Small intestine (tissue), 7 donors: ENCODE results near the gene LYSET. TPM values are rescaled to one million over a fixed set of nuclear protein-coding genes. Genes with fewer than 3 reads are reported as not detected.
"Not testable (repeated sequence)": the region's sequence is repeated elsewhere in the genome, so short reads cannot be mapped to it uniquely, and the experiment has no call there.

Experiments used
- DNase-seq, 2 donors: peaks; one replicate each; pipeline versions ENCODE4 v3.0.0 to v3.0.0-alpha.2; 2013
- FAIRE-seq: peaks from 2 replicates; lab custom pipeline; 2012; peaks lifted over from hg19 to GRCh38; lab: Jason Lieb, UNC
- H3K27ac ChIP-seq, 3 donors: one replicate each; pipeline ENCODE4 v1.5.1; 2013; ENCODE audit warnings: low read length in 2 of 3, mild to moderate bottlenecking in 2 of 3, control low read depth in 1 of 3, inconsistent platforms in 1 of 3, low read depth in 1 of 3, moderate library complexity in 1 of 3
- H3K27me3 ChIP-seq, 3 donors: one replicate each; pipeline ENCODE4 v1.6.1; 2013; ENCODE audit warnings: low read length in 3 of 3, inconsistent platforms in 1 of 3; ENCODE audit not compliant: control insufficient read depth in 3 of 3, insufficient read depth in 3 of 3
- H3K36me3 ChIP-seq, 3 donors: one replicate each; pipeline ENCODE4 v1.6.1; 2013; ENCODE audit warnings: low read length in 3 of 3, inconsistent platforms in 1 of 3, low read depth in 1 of 3, mild to moderate bottlenecking in 1 of 3, moderate library complexity in 1 of 3; ENCODE audit not compliant: control insufficient read depth in 3 of 3, insufficient read depth in 2 of 3
- H3K4me1 ChIP-seq, 3 donors: one replicate each; pipeline ENCODE4 v1.6.1; 2013; ENCODE audit warnings: low read length in 2 of 3, inconsistent platforms in 1 of 3, low read depth in 1 of 3, mild to moderate bottlenecking in 1 of 3, moderate library complexity in 1 of 3; ENCODE audit not compliant: control insufficient read depth in 3 of 3, insufficient read depth in 2 of 3
- H3K4me3 ChIP-seq, 3 donors: one replicate each; pipeline ENCODE4 v1.5.1; 2013; ENCODE audit warnings: low read length in 3 of 3, control low read depth in 1 of 3, inconsistent platforms in 1 of 3, low read depth in 1 of 3, mild to moderate bottlenecking in 1 of 3, moderate library complexity in 1 of 3
- H3K9me3 ChIP-seq, 2 donors: one replicate each; pipeline ENCODE4 v1.6.1; 2013; ENCODE audit warnings: low read depth in 1 of 2, low read length in 1 of 2; ENCODE audit not compliant: control insufficient read depth in 2 of 2, insufficient read depth in 1 of 2
- WGBS, 3 donors: extraction: QIAGEN DNeasy Blood & Tissue Kit; methylation state at CpG; one replicate each; pipeline ENCODE4 v1.1.7; 2013; 5-methylcytosine and 5-hydroxymethylcytosine counted together
- polyA plus RNA-seq, 4 donors: library from polyadenylated mRNA; stranded (reverse) in 3 of 4; unstranded in 1 of 4; fragments of 200-250 nt in 3 of 4; fragments of 120-200 nt in 1 of 4; gene quantifications; one replicate each; pipeline versions ENCODE4 v1.2.1 to v1.2.3, GENCODE V29; 2013
- donor health status: healthy with polysubstance abuse.
- donor health status: control.
- donor health status: control.
- donor health status: Bipolar disorder and iron deficiency.
- donor health status: healthy.

The LYSET gene
- polyA plus RNA-seq, 4 donors = 26.2 to 50.4 (median 27.8) TPM

DNA sequence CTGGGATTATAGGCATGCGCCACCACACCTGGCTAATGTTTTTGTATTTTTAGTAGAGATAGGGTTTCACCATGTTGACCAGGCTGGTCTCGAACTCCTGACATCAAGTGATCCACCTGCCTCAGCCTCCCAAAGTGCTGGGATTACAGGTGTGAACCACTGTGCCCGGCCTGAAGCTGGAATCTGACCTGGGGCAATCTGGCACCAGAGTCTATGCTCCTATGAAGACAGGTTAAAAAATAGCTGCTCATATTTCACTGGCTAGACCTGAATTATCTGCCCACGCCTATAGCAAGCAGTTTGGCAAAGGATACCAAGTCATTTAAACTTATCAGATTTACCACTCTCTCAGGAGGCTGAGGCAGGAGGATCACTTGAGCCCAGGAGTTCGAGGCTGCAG is 10.4 kb upstream of the LYSET start:
- H3K4me3 ChIP-seq, H3K27ac ChIP-seq, H3K36me3 ChIP-seq, H3K9me3 ChIP-seq, H3K4me1 ChIP-seq, FAIRE-seq, DNase-seq, H3K27me3 ChIP-seq: not testable (repeated sequence)
- 69 to 76% (median 70%) methylated on average over 5 of the region's 5 CpGs for WGBS, 3 donors

DNA sequence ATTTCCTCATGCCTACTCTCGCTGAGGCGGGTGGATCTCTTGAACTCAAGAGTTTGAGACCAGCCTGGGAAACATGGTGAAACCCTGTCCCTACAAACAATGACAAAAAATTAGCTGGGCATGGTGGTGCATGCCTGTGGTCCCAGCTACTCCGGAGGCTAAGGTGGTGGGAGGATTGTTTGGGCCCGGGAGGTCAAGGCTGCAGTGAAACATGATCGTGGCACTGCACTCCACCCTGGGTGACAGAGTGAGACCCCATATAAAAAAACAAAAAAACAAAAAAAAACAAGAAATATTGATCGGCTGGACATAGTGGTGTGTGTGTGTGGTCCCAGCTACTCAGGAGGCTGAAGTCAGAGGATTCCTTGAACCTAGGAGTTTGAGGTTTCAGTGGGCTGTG is 9.6 kb upstream of the LYSET start:
- FAIRE-seq (no peak), DNase-seq (no peak)
- Histone ChIP-seq H3K27me3 (no peaks in the 10 kb centered on the region), H3K9me3 (no peaks in the 10 kb centered on the region), H3K4me3 (no peak overlapping the region), H3K27ac (no peak overlapping the region), H3K36me3 (no peaks in the 10 kb centered on the region), H3K4me1 (no peaks in the 10 kb centered on the region)
- WGBS, 3 donors = 86 to 90% (median 87%) methylated on average over 6 of the region's 6 CpGs

DNA sequence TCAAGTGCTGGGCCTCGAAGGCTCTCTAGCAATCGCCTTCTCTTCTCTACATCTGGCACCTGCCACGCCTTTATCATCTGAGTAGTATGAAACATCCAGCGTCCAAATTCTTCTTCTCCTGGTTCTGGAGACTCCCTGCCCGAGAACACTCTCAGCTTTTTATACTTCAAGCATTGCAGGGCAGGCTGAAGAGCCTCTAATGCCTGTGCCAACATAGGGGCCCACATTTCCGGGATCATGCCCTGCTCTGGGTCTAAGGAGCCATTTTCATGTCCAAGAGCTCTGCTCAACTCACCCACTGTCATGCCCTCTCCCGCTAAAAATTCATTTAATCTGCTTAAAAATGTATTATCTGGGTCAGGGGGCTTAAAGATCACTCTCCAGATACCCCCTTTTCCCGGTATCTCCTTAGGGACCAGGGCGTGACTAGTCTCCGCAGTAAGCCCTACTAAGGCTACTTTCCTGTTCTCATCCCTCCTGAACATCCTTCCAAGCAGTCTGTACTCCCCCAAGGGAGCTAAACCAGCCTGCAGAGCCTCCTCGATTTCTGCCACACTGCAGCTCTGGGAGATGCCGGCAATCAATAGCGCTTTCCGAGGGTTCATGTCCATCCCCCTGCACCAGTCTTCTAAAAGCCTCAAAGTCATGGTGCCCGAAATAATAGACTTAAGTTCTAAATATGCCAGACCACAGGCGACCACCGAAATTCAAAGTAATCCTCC is 1.4 kb upstream of the LYSET start:
- WGBS, 3 donors = 16 to 35% (median 26%) methylated on average over 17 of the region's 17 CpGs
- H3K27me3 ChIP-seq = no peaks in the 10 kb centered on the region
- DNase-seq (peak; percentile 16 to 32), FAIRE-seq (no peak)
- H3K27ac ChIP-seq = peak overlapping the region in 2 of 3 donors; percentile 98 to 100
- peaks cover 0 to 11% (median 9%) of the 10 kb centered on the region in 3 donors for H3K4me1 ChIP-seq
- H3K4me3 ChIP-seq = peak overlapping the region; percentile 84 to 99 (median 95)
- H3K9me3 ChIP-seq = no peaks in the 10 kb centered on the region
- H3K36me3 ChIP-seq = peaks cover 0 to 19% (median 2%) of the 10 kb centered on the region in 3 donors

GRCh38 chr14:93185349-93185720 is 218 bp downstream of the LYSET start:
- H3K4me3 ChIP-seq = peak overlapping the region; percentile 80 to 94 (median 84)
- H3K36me3 ChIP-seq = peaks cover 0 to 19% (median 2%) of the 10 kb centered on the region in 3 donors
- no peak for DNase-seq
- H3K27ac ChIP-seq = peak overlapping the region; percentile 86 to 100 (median 98)
- H3K9me3 ChIP-seq = no peaks in the 10 kb centered on the region
- 0 to 1% (median 0%) methylated on average over 10 of the region's 10 CpGs for WGBS, 3 donors
- FAIRE-seq = no peak
- H3K4me1 ChIP-seq = peaks cover 0 to 11% (median 9%) of the 10 kb centered on the region in 3 donors
- no peaks in the 10 kb centered on the region for H3K27me3 ChIP-seq

DNA sequence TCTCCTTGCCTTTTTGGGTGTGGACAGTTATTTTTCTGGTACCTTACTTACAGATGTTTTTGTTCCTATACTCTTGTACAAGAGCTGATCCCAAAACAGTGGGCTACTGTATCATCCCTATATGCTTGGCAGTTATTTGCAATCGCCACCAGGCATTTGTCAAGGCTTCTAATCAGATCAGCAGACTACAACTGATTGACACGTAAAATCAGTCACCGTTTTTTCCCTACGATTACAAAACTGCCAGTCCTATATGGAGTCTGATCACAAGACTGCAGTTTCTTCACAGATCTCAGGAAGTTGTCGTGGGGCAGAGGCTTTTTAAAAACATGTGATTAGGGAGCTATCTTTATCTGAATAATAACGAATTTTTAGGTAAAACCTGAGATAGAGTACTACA is 1.3 kb downstream of the LYSET start:
- Histone ChIP-seq H3K4me1 (peaks cover 0 to 11% (median 9%) of the 10 kb centered on the region in 3 donors), H3K27me3 (no peaks in the 10 kb centered on the region), H3K9me3 (no peaks in the 10 kb centered on the region), H3K4me3 (no peak overlapping the region), H3K36me3 (peaks cover 0 to 18% (median 0%) of the 10 kb centered on the region in 3 donors), H3K27ac (no peak overlapping the region)
- FAIRE-seq (no peak), DNase-seq (no peak)
- WGBS, 3 donors = 78 to 82% (median 78%) methylated on average over 6 of the region's 6 CpGs

DNA sequence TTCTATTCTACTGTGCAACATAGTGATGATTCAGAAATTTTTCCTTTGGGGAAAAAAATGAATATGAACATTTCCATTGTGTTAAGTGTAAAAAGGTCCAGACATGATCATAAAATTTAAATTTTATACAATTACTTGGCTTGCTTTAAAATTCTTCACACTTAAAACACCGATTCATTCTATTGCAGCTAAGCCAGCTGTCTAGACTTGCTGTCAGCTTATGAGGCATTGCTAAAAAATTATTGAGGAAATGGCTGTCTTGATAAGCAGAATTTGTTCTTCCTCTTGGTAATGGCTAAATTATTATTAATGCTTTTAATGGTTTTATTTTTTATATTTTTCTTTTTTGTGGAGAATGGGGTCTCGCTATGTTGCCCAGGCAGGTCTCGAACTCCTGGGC is 1.8 kb downstream of the LYSET start:
- FAIRE-seq = no peak
- Histone ChIP-seq H3K27ac (no peak overlapping the region), H3K36me3 (peaks cover 0 to 17% (median 0%) of the 10 kb centered on the region in 3 donors), H3K4me1 (peaks cover 0 to 11% (median 9%) of the 10 kb centered on the region in 3 donors), H3K27me3 (no peaks in the 10 kb centered on the region), H3K4me3 (no peak overlapping the region), H3K9me3 (no peaks in the 10 kb centered on the region)
- 89 to 97% (median 92%) methylated on average over 3 of the region's 3 CpGs for WGBS, 3 donors
- no peak for DNase-seq

DNA sequence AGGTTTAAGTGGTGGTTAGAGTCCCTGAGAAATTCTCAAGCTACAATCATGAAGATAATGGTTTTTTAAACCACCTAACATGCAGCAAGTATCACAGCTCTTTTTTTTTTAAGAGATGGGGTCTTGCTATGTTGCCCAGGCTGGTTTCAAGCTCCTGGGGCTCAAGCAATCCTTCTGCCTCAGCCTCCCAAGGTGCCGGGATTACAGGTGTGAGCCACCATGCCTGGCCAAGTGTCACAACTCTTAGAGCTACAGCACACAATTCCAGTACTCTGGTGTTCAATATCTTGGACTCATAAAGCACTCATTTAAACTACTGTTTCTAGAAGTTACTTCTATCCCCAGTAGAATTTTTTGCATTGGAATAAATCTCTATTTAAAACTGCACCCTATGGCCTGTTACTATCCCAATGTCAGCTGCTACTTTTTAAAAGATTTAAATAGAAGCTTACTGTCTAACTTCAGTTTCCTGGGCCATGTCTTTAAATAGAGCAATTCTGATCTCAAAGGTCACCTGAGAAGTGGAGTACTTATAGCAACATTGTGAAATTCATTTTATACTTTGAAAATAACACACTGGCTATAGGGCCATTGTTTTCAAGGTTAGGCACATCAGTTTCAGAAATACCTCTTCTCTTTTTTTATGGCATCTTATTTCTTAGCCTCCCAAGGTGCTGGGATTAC is 10.3 kb downstream of the LYSET start:
- Histone ChIP-seq H3K36me3 (peaks cover 0 to 3% (median 2%) of the 10 kb centered on the region in 3 donors), H3K9me3 (no peaks in the 10 kb centered on the region), H3K27me3 (no peaks in the 10 kb centered on the region), H3K4me1 (peaks cover 0 to 4% (median 0%) of the 10 kb centered on the region in 3 donors), H3K27ac (peak overlapping the region in 1 of 3 donors; percentile 61), H3K4me3 (no peak overlapping the region)
- peak; percentile 20 to 65 for DNase-seq
- WGBS, 3 donors = 76 to 83% (median 77%) methylated on average over 1 of the region's 1 CpG
- no peak for FAIRE-seq

DNA sequence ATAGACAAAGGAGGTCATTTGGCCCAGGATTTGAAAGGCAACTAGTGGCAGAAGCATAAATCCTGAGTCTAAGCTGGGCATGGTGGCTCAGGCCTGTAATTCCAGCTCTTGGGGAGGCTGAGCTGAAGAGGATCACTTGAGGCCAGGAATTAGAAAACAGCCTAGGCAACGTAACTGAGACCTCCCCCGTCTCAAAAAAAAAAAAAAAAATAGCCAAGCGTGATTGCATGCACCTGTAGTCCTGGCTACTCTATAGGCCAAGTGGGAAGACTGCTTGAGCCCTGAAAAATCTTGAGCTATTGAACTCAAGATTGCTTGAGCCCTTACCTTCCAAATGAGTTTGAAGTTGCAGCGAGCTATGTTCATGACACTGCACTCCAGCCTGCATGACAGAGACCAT is 13.9 kb downstream of the LYSET start:
- Histone ChIP-seq H3K4me3 (no peak overlapping the region), H3K9me3 (no peaks in the 10 kb centered on the region), H3K27me3 (no peaks in the 10 kb centered on the region), H3K27ac (no peak overlapping the region), H3K4me1 (peaks cover 0 to 4% (median 0%) of the 10 kb centered on the region in 3 donors), H3K36me3 (peaks cover 0 to 3% (median 2%) of the 10 kb centered on the region in 3 donors)
- DNase-seq (no peak), FAIRE-seq (no peak)
- 89 to 96% (median 95%) methylated on average over 4 of the region's 4 CpGs for WGBS, 3 donors
